Caco-2 (cell line): ENCODE data around the gene USF2. TPM values are rescaled to one million over a fixed set of nuclear protein-coding genes. Genes with fewer than 3 reads are reported as not detected.
"Not testable (repeated sequence)": the region's sequence is repeated elsewhere in the genome, so short reads cannot be mapped to it uniquely, and the experiment has no call there.

Experiments
- BruUV-seq: library from RNA; stranded (reverse); fragments of 400-500 nt; replicated peaks from 2 replicates; lab custom pipeline; 2021; lab: Mats Ljungman, UMichigan
- CTCF ChIA-PET: fragments of 300-600 bp; sonication (Branson Sonifier 250); formaldehyde crosslinking; loops from one replicate; lab custom pipeline; 2022; ENCODE audit warnings: antibody characterized with exemption; lab: Charles Lee
- POLR2A ChIA-PET: fragments of 300-600 bp; sonication (Branson Sonifier 250); formaldehyde crosslinking; loops from one replicate; lab custom pipeline; 2022; ENCODE audit warnings: antibody characterized with exemption; lab: Charles Lee
- DNase-seq, 2 experiments: peaks; one replicate each; pipeline versions ENCODE4 v3.0.0 to v3.0.0-alpha.2; 2020 to 2022
- H3K27me3 ChIP-seq: replicated peaks from 2 replicates; pipeline ENCODE4 v1.6.0; 2011; ENCODE audit warnings: low read length; ENCODE audit not compliant: control insufficient read depth, insufficient read depth
- H3K36me3 ChIP-seq: 2 replicates; pipeline ENCODE4 v1.5.1; 2011; ENCODE audit warnings: low read length; ENCODE audit not compliant: control insufficient read depth, insufficient read depth
- H3K4me1 ChIP-seq: fragments of 250-450 bp; sonication (Bioruptor Pico); 2 replicates; pipeline ENCODE4 v1.5.1; 2020; ENCODE audit warnings: mild to moderate bottlenecking
- H3K4me3 ChIP-seq: 2 replicates; pipeline ENCODE4 v1.5.1; 2011; ENCODE audit warnings: low read depth, mild to moderate bottlenecking, control low read depth, low read length
- H3K9me3 ChIP-seq: fragments of 250-450 bp; sonication (Bioruptor Pico); 2 replicates; pipeline ENCODE4 v1.5.1; 2020; ENCODE audit warnings: mild to moderate bottlenecking, moderate library complexity
- H3K27ac Mint-ChIP-seq: one replicate; pipeline ENCODE4 v1.8.0; 2022; ENCODE audit warnings: mixed read lengths; ENCODE audit not compliant: unreplicated experiment
- H3K27me3 Mint-ChIP-seq: one replicate; pipeline ENCODE4 v1.8.0; 2022; ENCODE audit warnings: mixed read lengths; ENCODE audit not compliant: insufficient read depth, unreplicated experiment
- H3K36me3 Mint-ChIP-seq: one replicate; pipeline ENCODE4 v1.8.0; 2022; ENCODE audit warnings: mild to moderate bottlenecking, mixed read lengths; ENCODE audit not compliant: insufficient read depth, unreplicated experiment
- H3K4me1 Mint-ChIP-seq: one replicate; pipeline ENCODE4 v1.8.0; 2022; ENCODE audit warnings: low read depth, mixed read lengths; ENCODE audit not compliant: unreplicated experiment
- H3K4me3 Mint-ChIP-seq: one replicate; pipeline ENCODE4 v1.8.0; 2022; ENCODE audit warnings: mild to moderate bottlenecking, moderate library complexity, mixed read lengths; ENCODE audit not compliant: unreplicated experiment
- H3K9me3 Mint-ChIP-seq: one replicate; pipeline ENCODE4 v1.8.0; 2022; ENCODE audit warnings: mixed read lengths; ENCODE audit not compliant: unreplicated experiment
- CTCF ChIP-seq, 2 experiments: fragments of 200-600 bp in 1 of 2; IDR thresholded peaks; 1 replicate in 1 of 2; 2 replicates in 1 of 2; pipeline versions ENCODE4 v1.5.1 to v1.8.0; 2011 to 2022; ENCODE audit warnings: antibody characterized with exemption in 1 of 2, control low read depth in 1 of 2, inconsistent platforms in 1 of 2, low read depth in 1 of 2, low read length in 1 of 2, mild to moderate bottlenecking in 1 of 2, moderate library complexity in 1 of 2; ENCODE audit not compliant: insufficient read depth in 1 of 2, severe bottlenecking in 1 of 2, unreplicated experiment in 1 of 2
- intact Hi-C: fragments of 100-400 bp; cut with micrococcal nuclease; formaldehyde crosslinking; loops from one replicate; pipeline ENCODE4 v1.10.0; 2022; ENCODE audit not compliant: unreplicated experiment
- total RNA-seq: library from RNA; stranded (reverse); gene quantifications from 2 replicates; pipeline ENCODE4 v1.2.3, GENCODE V29; 2022

The USF2 gene
- total RNA-seq, 1 experiment from 2014 or later, result 105 TPM

- H3K4me3 ChIP-seq, result no peak overlapping the region
- CTCF ChIA-PET, result interaction anchor here (0.6 kb wide), 1 partner anchor 23 kb away, joined by 4 read pairs; no protein-coding TSS in a partner anchor
- Mint-ChIP-seq H3K27ac (no peak overlapping the region), H3K4me3 (no peak overlapping the region), H3K9me3 (no peaks in the 10 kb centered on the region), H3K27me3 (peaks cover 2% of the 10 kb centered on the region), H3K36me3 (no peaks in the 10 kb centered on the region), H3K4me1 (peaks cover 8% of the 10 kb centered on the region)
- no TSS peak for BruUV-seq
- DNase-seq, result no peak
- POLR2A ChIA-PET, result no interaction called here
- H3K27me3 ChIP-seq, result no peaks in the 10 kb centered on the region; the same call in 1 of the 2 replicates
- no peaks in the 10 kb centered on the region for H3K36me3 ChIP-seq
- 0 out of 2 replicates have a peak, but pooled peaks cover 3% of the 10 kb centered on the region for H3K4me1 ChIP-seq
- peak in 1 of 2 experiments; percentile 37 for TF ChIP-seq CTCF (IDR thresholded peaks at IDR 0.05; ENCODE audit: insufficient read depth in 1 of 2, low read depth in 1 of 2, low read length in 1 of 2, severe bottlenecking in 1 of 2, unreplicated experiment in 1 of 2)
- H3K9me3 ChIP-seq, result peaks cover 12% of the 10 kb centered on the region
- intact Hi-C loops, result no loop called here
Observed at GRCh38 chr19:35236638-35237400, 31.9 kb upstream of the USF2 start.

- H3K36me3 Mint-ChIP-seq, H3K27me3 ChIP-seq, H3K27ac Mint-ChIP-seq, H3K4me1 Mint-ChIP-seq, intact Hi-C loops, H3K4me3 ChIP-seq, H3K4me3 Mint-ChIP-seq, H3K27me3 Mint-ChIP-seq, H3K4me1 ChIP-seq, H3K36me3 ChIP-seq, DNase-seq, CTCF ChIA-PET, POLR2A ChIA-PET, BruUV-seq: not testable (repeated sequence)
- peaks cover 12% of the 10 kb centered on the region for H3K9me3 Mint-ChIP-seq
- peaks cover 16% of the 10 kb centered on the region for H3K9me3 ChIP-seq
Observed at GRCh38 chr19:35239597-35239996, 29.2 kb upstream of the USF2 start.

- Mint-ChIP-seq H3K4me3 (no peak overlapping the region), H3K27ac (no peak overlapping the region), H3K4me1 (no peaks in the 10 kb centered on the region), H3K27me3 (peaks cover 4% of the 10 kb centered on the region), H3K9me3 (peaks cover 12% of the 10 kb centered on the region), H3K36me3 (no peaks in the 10 kb centered on the region)
- H3K4me1 ChIP-seq, result no peaks in the 10 kb centered on the region
- ChIA-PET CTCF (no interaction called here), POLR2A (no interaction called here)
- intact Hi-C loops, result loop anchor here (10.0 kb wide), 1 partner anchor 176 kb away; no protein-coding TSS in a partner anchor
- no peaks in the 10 kb centered on the region for H3K36me3 ChIP-seq
- no peak for TF ChIP-seq CTCF (IDR thresholded peaks at IDR 0.05; ENCODE audit: insufficient read depth in 1 of 2, low read depth in 1 of 2, low read length in 1 of 2, severe bottlenecking in 1 of 2, unreplicated experiment in 1 of 2)
- H3K27me3 ChIP-seq, result no peaks in the 10 kb centered on the region; the same call in 1 of the 2 replicates
- no TSS peak for BruUV-seq
- H3K4me3 ChIP-seq, result no peak overlapping the region
- peaks cover 13% of the 10 kb centered on the region for H3K9me3 ChIP-seq
- DNase-seq, result no peak
Observed at GRCh38 chr19:35240327-35240726, 28.4 kb upstream of the USF2 start.
